Measurements from ENCODE around the gene FREM3.

GRCh38 chr4:143555676-143556075 is 144.8 kb downstream of the FREM3 start:
- TF ChIP-seq POLR2AphosphoS5 (IDR thresholded peaks at IDR 0.05; ENCODE audit: low read depth, low read length) (no peak), POLR2A (IDR thresholded peaks at IDR 0.05; ENCODE audit: low read depth, low read length) (no peak), TAF1 (IDR thresholded peaks at IDR 0.05; ENCODE audit: borderline replicate concordance, low read depth, low read length) (no peak)

Measured in GM12892 (cell line).